ENCODE data around the gene ZC3H12D.

DNA sequence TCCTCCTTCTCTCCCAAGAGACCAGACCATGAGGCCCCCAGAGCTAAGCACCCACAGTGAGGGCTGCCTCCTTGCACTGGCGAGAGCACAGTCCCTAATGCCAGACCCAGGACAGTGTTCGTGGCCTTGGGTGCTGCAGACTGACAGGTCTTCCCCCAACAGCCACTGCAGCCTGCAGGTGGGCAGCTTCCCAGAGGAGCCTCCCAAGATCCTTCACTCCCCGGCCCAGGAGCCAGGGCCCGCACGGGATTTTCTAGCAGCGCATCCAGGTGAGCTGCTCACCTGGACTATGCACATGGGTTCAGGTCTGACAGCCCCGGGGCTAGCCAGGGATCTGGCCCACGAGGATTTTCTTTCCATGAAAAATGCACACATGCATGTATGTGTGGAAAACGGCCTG is 43.1 kb downstream of the ZC3H12D start:
- TF ChIP-seq POLR2A (IDR thresholded peaks at IDR 0.05; ENCODE audit: control extremely low read depth in 1 of 2, low read depth in 2 of 2, low read length in 2 of 2) (no peak), YY1 (IDR thresholded peaks at IDR 0.05; ENCODE audit: low read depth, low read length) (no peak), ASH2L (IDR thresholded peaks at IDR 0.05; ENCODE audit: low read length) (no peak), CTCF (IDR thresholded peaks at IDR 0.05; ENCODE audit: control extremely low read depth in 1 of 3, insufficient read depth in 1 of 3, low read depth in 1 of 3, low read length in 3 of 3) (no peak)
